ENCODE measurements around the gene IRS2. TPM values are rescaled to one million over a fixed set of nuclear protein-coding genes. Genes with fewer than 3 reads are reported as not detected.
"Not testable (repeated sequence)": the region's sequence is repeated elsewhere in the genome, so short reads cannot be mapped to it uniquely, and the experiment has no call there.

The IRS2 gene
- total RNA-seq, 1 donor from 2014 or later = 14.9 TPM

GRCh38 chr13:109733550-109733949 is 52.8 kb downstream of the IRS2 start:
- intact Hi-C loops (cut with micrococcal nuclease) = no loop called here
- DNase-seq = no peak
- Histone ChIP-seq H3K4me3 (no peak overlapping the region), H3K27ac (replicated peaks) (no peak overlapping the region), H3K27me3 (ENCODE audit: low read depth) (peaks cover 33% of the 10 kb centered on the region), H3K9me3 (replicated peaks) (no peaks in the 10 kb centered on the region), H3K4me1 (peaks cover 15% of the 10 kb centered on the region), H3K36me3 (no peaks in the 10 kb centered on the region)
- no peak for TF ChIP-seq CTCF (IDR thresholded peaks at IDR 0.05; ENCODE audit: borderline replicate concordance)

DNA sequence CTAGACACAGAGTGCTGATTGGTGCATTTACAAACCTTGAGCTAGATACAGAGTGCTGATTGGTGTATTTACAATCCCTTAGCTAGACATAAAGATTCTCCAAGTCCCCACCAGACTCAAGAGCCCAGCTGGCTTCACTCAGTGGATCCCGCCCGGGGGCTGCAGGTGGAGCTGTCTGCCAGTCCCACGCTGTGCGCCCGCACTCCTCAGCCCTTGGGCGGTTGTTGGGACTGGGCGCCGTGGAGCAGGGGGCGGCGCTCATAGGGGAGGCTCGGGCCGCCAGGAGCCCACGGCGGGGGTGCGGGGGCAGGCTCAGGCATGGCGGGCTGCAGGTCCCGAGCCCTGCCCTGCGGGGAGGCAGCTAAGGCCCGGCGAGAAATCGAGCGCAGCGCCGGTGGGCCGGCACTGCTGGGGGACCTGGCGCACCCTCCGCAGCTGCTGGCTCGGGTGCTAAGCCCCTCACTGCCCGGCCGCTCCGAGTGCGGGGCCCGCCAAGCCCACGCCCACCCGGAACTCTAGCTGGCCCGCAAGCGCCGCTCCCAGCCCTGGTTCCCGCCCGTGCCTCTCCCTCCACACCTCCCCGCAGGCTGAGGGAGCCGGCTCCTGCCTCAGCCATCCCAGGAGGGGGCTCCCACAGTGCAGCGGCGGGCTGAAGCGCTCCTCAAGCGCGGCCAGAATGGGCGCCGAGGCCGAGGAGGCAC is 53.8 kb downstream of the IRS2 start:
- not testable (repeated sequence) for H3K27ac ChIP-seq (replicated peaks)

GRCh38 chr13:109730812-109731335 is 55.5 kb downstream of the IRS2 start:
- H3K27ac ChIP-seq (replicated peaks) = no peak overlapping the region
- H3K4me1 ChIP-seq = no peaks in the 10 kb centered on the region
- H3K36me3 ChIP-seq = no peaks in the 10 kb centered on the region
- H3K4me3 ChIP-seq = no peak overlapping the region
- peaks cover 38% of the 10 kb centered on the region for H3K27me3 ChIP-seq (ENCODE audit: low read depth)
- DNase-seq = no peak
- intact Hi-C loops (cut with micrococcal nuclease) = no loop called here
- no peak for TF ChIP-seq CTCF (IDR thresholded peaks at IDR 0.05; ENCODE audit: borderline replicate concordance)
- no peaks in the 10 kb centered on the region for H3K9me3 ChIP-seq (replicated peaks)

More for the DNA sequence above, 53.8 kb downstream of the IRS2 start:
- DNase-seq; H3K4me3 ChIP-seq; H3K4me1 ChIP-seq; intact Hi-C loops (cut with micrococcal nuclease); H3K36me3 ChIP-seq; H3K9me3 ChIP-seq (replicated peaks): not testable (repeated sequence)
- H3K27me3 ChIP-seq (ENCODE audit: low read depth) = peaks cover 38% of the 10 kb centered on the region

DNA sequence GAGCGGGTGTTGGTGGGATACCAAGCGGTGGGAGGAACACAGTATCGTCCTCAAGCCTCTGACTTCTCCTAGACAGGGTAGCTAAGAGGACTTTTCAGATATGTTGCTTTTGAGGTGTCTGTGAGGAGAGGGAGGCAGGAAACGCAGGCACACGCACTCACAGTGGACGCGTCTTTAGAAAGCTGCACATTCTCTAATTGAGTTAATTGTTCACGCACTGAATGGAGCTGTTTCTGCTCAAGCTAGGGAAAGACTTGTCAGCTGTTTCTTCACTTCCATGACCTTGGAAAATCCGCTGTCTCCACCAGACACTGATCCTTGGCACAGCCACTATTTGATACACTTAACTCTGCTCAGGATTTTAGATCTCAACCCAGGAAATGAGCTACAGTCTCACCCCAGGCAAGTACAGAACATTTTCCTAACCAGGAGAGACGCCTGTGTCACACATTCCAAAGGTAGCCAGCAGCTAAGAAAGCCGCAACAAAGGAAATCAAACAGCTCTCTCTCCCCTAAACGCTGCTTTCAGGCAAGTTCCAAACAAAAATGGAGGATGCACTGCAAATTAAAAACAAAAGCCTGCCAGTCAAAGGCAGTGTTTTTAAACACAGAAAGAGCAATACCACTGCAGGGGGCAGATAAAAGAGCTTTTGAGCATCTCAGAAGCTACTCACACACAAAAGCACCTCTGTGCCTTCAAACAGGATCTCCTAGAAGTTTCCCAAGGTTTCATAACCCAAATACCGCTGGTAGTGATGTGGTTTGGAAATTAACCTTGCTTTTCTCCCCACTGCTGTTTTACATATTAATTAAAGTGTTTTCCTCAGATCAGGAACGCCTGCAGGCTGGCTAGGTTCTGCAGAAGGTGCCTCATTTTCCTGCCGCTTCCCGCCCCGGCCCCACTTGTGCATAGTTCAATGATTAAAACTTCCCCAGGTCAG is 57.3 kb downstream of the IRS2 start:
- intact Hi-C loops (cut with micrococcal nuclease) = no loop called here

DNA sequence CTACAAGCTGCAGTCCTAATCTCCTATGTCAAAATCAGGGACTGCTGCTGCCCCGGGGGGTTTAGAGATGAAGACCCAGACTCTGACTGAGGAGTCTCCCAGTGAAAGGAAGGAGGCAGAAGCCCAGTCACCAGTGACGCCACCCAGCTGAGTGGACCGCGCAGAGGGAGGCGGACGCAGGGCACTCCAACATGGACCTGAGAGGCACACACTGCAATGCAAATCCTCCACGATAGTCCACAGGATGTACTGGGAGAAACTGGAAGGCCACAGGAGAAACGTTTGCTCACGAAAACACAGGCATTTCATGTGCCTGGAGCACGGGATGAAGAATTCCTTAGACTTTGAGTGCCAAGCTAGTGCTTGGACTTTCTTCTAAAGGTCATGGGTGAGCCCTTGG is 58.3 kb downstream of the IRS2 start:
- intact Hi-C loops (cut with micrococcal nuclease) = no loop called here
- no peak for TF ChIP-seq CTCF (IDR thresholded peaks at IDR 0.05; ENCODE audit: borderline replicate concordance)
- no peak for DNase-seq
- Histone ChIP-seq H3K4me1 (no peaks in the 10 kb centered on the region), H3K4me3 (no peak overlapping the region), H3K9me3 (replicated peaks) (no peaks in the 10 kb centered on the region), H3K27me3 (ENCODE audit: low read depth) (peaks cover 38% of the 10 kb centered on the region), H3K27ac (replicated peaks) (no peak overlapping the region), H3K36me3 (no peaks in the 10 kb centered on the region)

More for the DNA sequence above, 57.3 kb downstream of the IRS2 start:
- Histone ChIP-seq H3K4me3 (no peak overlapping the region), H3K36me3 (no peaks in the 10 kb centered on the region), H3K27ac (replicated peaks) (no peak overlapping the region), H3K4me1 (no peaks in the 10 kb centered on the region), H3K27me3 (ENCODE audit: low read depth) (peaks cover 38% of the 10 kb centered on the region), H3K9me3 (replicated peaks) (no peaks in the 10 kb centered on the region)
- no peak for DNase-seq
- TF ChIP-seq CTCF (IDR thresholded peaks at IDR 0.05; ENCODE audit: borderline replicate concordance) = no peak

All from left ventricle myocardium inferior (tissue), 1 donor.